Neural cell (in vitro differentiated cells): Measurements from ENCODE around the gene TMEM260.

Experiments used
- EP300 ChIP-seq: fragments of 450-650 bp; conservative IDR thresholded peaks from 2 replicates; pipeline ENCODE4 v1.6.1; 2014; ENCODE audit warnings: antibody characterized with exemption, mild to moderate bottlenecking, moderate library complexity; ENCODE audit not compliant: poor library complexity, severe bottlenecking
- POLR2AphosphoS5 ChIP-seq: IDR thresholded peaks from 2 replicates; pipeline ENCODE4 v1.6.1; 2012
- RAD21 ChIP-seq: fragments of 450-650 bp; conservative IDR thresholded peaks from 2 replicates; pipeline ENCODE4 v1.6.1; 2014; ENCODE audit warnings: antibody characterized with exemption, mild to moderate bottlenecking, moderate library complexity
- TF ChIP-seq, protein P1 (sequence below): fragments of 450-650 bp; IDR thresholded peaks from 2 replicates; pipeline ENCODE4 v1.5.1; 2014; ENCODE audit warnings: antibody characterized with exemption, mild to moderate bottlenecking, moderate library complexity; ENCODE audit not compliant: poor library complexity, severe bottlenecking
- TF ChIP-seq, protein P2 (sequence below): IDR thresholded peaks from 2 replicates; pipeline ENCODE4 v1.6.1; 2012; ENCODE audit warnings: borderline replicate concordance

DNA sequence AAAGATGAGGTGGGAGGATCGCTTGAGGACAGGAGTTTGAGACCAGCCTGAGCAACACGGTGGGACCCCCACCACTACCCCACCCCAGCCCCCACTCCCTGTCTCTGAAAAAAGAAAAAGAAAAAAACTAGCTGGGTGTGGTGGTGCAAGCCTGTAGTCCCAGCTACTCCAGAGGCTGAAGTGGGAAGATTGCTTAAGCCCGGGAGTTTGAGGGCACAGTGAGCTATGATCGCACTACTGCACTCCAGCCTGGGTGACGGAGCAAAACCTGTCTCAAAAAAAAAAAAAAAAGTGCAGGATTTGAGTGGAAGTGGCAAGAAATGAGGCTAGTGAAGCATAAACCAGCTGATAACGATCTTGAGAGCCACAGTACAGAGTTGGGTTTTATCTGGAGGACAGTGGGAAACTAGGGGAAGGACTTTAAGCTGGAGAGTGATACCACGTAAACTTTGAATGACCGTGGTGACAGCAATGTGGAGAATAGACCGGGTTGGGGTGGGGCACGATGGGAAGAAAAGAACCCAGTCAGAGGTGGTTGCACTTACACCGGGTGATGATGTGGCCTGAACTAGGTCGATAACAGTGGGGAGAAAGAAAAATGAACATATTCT is 85.3 kb downstream of the TMEM260 start:
- TF ChIP-seq POLR2AphosphoS5 (no peak), RAD21 (no peak), EP300 (no peak)
- TF ChIP-seq, protein P1, sequence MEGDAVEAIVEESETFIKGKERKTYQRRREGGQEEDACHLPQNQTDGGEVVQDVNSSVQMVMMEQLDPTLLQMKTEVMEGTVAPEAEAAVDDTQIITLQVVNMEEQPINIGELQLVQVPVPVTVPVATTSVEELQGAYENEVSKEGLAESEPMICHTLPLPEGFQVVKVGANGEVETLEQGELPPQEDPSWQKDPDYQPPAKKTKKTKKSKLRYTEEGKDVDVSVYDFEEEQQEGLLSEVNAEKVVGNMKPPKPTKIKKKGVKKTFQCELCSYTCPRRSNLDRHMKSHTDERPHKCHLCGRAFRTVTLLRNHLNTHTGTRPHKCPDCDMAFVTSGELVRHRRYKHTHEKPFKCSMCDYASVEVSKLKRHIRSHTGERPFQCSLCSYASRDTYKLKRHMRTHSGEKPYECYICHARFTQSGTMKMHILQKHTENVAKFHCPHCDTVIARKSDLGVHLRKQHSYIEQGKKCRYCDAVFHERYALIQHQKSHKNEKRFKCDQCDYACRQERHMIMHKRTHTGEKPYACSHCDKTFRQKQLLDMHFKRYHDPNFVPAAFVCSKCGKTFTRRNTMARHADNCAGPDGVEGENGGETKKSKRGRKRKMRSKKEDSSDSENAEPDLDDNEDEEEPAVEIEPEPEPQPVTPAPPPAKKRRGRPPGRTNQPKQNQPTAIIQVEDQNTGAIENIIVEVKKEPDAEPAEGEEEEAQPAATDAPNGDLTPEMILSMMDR, result no peak
- TF ChIP-seq, protein P2, sequence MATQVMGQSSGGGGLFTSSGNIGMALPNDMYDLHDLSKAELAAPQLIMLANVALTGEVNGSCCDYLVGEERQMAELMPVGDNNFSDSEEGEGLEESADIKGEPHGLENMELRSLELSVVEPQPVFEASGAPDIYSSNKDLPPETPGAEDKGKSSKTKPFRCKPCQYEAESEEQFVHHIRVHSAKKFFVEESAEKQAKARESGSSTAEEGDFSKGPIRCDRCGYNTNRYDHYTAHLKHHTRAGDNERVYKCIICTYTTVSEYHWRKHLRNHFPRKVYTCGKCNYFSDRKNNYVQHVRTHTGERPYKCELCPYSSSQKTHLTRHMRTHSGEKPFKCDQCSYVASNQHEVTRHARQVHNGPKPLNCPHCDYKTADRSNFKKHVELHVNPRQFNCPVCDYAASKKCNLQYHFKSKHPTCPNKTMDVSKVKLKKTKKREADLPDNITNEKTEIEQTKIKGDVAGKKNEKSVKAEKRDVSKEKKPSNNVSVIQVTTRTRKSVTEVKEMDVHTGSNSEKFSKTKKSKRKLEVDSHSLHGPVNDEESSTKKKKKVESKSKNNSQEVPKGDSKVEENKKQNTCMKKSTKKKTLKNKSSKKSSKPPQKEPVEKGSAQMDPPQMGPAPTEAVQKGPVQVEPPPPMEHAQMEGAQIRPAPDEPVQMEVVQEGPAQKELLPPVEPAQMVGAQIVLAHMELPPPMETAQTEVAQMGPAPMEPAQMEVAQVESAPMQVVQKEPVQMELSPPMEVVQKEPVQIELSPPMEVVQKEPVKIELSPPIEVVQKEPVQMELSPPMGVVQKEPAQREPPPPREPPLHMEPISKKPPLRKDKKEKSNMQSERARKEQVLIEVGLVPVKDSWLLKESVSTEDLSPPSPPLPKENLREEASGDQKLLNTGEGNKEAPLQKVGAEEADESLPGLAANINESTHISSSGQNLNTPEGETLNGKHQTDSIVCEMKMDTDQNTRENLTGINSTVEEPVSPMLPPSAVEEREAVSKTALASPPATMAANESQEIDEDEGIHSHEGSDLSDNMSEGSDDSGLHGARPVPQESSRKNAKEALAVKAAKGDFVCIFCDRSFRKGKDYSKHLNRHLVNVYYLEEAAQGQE, result no peak
